ENCODE measurements around the gene FOXJ3.

DNA sequence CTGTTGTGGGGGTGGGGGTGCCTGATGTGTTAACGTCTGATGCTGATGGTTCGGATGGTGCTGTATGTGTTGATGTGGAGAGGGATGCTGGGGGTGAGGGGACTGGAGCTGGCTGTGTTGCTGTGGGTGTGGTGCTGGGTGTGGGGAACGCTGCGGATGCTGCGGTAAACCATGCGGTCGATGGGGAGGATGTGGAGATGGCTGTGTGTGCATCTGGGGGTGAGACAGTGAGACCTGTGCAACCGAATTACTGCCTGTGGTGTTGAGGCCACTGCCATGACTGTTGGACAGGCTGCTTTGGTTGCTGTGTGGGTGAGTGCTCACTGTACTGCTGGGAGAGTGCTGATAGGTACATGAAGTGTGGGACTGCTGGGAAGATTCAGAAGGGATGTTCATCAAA, 143.7 kb downstream of the FOXJ3 start:
- TF ChIP-seq CTCF (IDR thresholded peaks at IDR 0.05; ENCODE audit: insufficient read depth, low read length, poor library complexity, severe bottlenecking) (no peak), EZH2phosphoT487 (conservative IDR thresholded peaks at IDR 0.05; ENCODE audit: low read length) (no peak)

Data from SU-DHL-6 (cell line).